HK-2 (cell line): ENCODE results near the gene TMEM53.
"Not testable (repeated sequence)": the region's sequence is repeated elsewhere in the genome, so short reads cannot be mapped to it uniquely, and the experiment has no call there.

ENCODE experiments used
- DNase-seq: peaks from one replicate; pipeline ENCODE4 v3.0.0-alpha.2; 2018; ENCODE audit not compliant: unreplicated experiment

Gene TMEM53

GRCh38 chr1:44672961-44673674 lies 1.2 kb downstream of the TMEM53 start:
- no peak for DNase-seq

- DNase-seq = peak; percentile 57
Measured at GRCh38 chr1:44672254-44672955, 1.9 kb downstream of the TMEM53 start.

GRCh38 chr1:44670751-44671640 lies 3.3 kb downstream of the TMEM53 start:
- no peak for DNase-seq

- not testable (repeated sequence) for DNase-seq
Measured at GRCh38 chr1:44666719-44667118, 7.6 kb downstream of the TMEM53 start.

GRCh38 chr1:44664730-44665370 lies 9.4 kb downstream of the TMEM53 start:
- no peak for DNase-seq

- DNase-seq = no peak
Measured at GRCh38 chr1:44663417-44663816, 10.9 kb downstream of the TMEM53 start.

- DNase-seq = no peak
Measured at GRCh38 chr1:44662683-44663030, 11.6 kb downstream of the TMEM53 start.

- DNase-seq = no peak
Measured at GRCh38 chr1:44661781-44662682, 12.2 kb downstream of the TMEM53 start.

GRCh38 chr1:44660176-44660575 lies 14.1 kb downstream of the TMEM53 start:
- no peak for DNase-seq

GRCh38 chr1:44659566-44659965 lies 14.7 kb downstream of the TMEM53 start:
- no peak for DNase-seq

GRCh38 chr1:44655609-44656008 lies 18.7 kb downstream of the TMEM53 start:
- DNase-seq = peak; percentile 26

GRCh38 chr1:44654621-44655187 lies 19.6 kb downstream of the TMEM53 start:
- DNase-seq = no peak

- DNase-seq = no peak
Measured at GRCh38 chr1:44653107-44653964, 20.9 kb downstream of the TMEM53 start.

GRCh38 chr1:44652445-44653106 lies 21.7 kb downstream of the TMEM53 start:
- DNase-seq = peak; percentile 76

GRCh38 chr1:44651069-44651468 lies 23.2 kb downstream of the TMEM53 start:
- no peak for DNase-seq

- DNase-seq = no peak
Measured at GRCh38 chr1:44650159-44650831, 24.0 kb downstream of the TMEM53 start.

GRCh38 chr1:44649788-44650158 lies 24.5 kb downstream of the TMEM53 start:
- no peak for DNase-seq

GRCh38 chr1:44648529-44649250 lies 25.6 kb downstream of the TMEM53 start:
- DNase-seq = no peak
